ENCODE results near the gene WBP4.
"Not testable (repeated sequence)": the region's sequence is repeated elsewhere in the genome, so short reads cannot be mapped to it uniquely, and the experiment has no call there.

The WBP4 gene, protein sequence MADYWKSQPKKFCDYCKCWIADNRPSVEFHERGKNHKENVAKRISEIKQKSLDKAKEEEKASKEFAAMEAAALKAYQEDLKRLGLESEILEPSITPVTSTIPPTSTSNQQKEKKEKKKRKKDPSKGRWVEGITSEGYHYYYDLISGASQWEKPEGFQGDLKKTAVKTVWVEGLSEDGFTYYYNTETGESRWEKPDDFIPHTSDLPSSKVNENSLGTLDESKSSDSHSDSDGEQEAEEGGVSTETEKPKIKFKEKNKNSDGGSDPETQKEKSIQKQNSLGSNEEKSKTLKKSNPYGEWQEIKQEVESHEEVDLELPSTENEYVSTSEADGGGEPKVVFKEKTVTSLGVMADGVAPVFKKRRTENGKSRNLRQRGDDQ

DNA sequence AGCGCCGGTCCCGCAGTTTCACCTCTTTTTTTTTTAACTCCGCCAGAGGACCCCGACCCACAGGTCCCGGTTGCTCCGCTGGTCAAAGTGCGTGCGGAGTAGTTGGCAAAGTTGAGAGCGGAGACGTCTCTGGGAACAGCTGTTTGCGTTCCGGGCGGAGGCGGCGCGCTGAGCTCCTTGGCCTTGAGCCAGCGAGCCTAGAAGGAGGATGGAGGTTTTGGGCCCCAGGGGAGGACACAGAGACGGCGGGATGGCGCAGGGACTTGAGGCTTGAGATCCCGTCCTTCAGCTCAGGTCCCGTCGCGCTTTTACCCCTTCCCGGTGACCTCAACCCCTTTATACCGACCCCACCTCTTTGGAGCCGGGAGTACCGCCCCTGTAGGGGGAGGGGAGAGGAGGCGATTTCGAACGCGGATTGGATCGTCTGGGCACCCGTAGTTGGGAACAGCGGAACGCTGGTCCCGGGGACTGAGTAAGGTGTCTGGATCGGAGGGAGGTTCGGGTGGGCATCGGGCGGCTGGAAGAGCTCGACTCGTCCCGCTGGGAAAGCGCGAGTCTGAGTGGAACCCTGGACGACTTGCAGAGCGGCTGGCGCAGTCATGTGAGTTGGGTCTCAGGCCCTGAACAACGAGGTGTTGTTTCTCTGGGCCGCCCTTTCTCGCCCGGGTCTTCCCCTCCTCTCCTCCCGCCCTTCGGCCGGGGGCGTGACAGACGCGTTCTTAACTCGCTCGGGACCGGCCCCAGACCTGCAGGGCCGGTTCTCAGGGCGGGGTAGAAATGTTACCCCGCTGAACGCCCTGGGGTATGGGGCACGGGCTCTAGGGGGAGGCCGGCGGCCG, at the start of gene WBP4:
Gene WBP4 (plus strand): TSS at position 435 of the 839 bp plus-strand sequence. CDS start 165 bp downstream, at position 600.
- peak; percentile 48 for DNase-seq

DNA sequence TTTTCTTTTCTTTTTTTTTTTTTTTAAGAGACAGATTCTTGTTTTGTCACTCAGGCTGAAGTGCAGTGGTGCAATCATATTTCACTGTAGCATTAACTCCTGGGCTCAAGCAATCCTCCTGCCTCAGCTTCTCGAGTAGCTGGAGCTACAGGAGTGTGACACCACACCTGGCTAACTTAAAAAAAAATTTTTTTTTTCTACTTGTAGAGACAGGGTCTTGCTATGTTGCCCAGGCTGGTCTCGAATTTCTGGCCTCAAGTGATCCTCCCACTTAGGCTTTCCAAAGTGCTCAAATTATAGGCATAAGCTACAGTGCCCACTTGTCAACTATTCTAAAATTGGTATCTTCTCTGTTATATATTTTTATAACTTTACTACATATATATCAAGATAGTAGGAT, 48.8 kb upstream of the WBP4 start:
- no peak for DNase-seq

DNA sequence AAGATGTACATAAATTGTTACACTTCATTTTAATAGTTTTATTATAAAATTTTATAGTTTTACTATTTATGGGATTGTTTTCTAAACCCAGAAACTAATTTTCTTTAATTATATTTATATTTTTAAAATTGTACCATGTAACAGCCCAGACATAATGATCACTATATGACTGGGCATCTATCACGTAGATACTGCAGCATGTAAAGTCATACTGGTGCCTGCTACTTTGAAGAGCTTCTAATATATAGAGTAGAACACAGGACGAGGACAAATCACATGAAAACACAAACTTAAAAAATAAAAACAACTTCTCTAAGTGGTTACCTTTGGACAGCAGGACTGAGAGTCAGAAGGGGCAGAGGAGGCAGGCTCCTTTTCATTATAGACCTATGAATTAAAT, 47.5 kb upstream of the WBP4 start:
- no peak for DNase-seq

DNA sequence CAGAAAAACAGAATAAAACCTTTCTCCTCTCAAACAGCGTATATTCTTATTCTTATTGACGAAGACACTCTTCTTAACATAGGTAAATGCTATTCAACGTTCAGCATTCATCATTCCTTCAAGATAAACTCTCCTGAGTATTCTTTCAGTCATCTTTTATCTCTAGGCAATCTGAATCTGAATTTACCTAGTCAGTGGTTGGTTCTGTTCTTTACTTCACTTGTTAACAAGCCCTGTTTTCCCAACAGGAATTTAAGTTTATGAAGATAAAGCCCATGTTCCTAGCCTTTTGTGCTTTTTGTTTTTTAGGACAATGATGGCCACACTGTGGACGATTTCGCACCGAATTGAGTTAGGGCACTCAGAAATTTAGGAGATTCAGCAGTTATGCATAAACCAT, 45.4 kb upstream of the WBP4 start:
- DNase-seq: no peak

DNA sequence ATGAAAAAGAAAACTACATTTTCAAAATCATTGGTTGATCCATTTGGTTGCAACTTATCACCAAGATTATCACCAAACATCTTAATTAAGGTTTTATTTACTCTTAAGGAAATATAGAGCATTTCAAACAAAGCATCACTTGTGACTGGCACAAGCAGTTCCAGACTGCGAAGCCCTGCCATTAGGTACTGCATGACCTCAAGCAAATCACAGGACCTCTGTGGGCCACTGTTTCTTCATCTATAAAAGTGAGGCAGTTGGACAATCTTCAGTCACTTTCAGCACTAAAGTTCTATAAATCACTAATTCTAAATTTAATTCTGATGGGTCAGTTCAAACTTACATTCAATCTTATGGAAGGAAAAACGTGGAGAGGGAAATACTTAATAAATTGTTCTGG, 44.1 kb upstream of the WBP4 start:
- DNase-seq: no peak

DNA sequence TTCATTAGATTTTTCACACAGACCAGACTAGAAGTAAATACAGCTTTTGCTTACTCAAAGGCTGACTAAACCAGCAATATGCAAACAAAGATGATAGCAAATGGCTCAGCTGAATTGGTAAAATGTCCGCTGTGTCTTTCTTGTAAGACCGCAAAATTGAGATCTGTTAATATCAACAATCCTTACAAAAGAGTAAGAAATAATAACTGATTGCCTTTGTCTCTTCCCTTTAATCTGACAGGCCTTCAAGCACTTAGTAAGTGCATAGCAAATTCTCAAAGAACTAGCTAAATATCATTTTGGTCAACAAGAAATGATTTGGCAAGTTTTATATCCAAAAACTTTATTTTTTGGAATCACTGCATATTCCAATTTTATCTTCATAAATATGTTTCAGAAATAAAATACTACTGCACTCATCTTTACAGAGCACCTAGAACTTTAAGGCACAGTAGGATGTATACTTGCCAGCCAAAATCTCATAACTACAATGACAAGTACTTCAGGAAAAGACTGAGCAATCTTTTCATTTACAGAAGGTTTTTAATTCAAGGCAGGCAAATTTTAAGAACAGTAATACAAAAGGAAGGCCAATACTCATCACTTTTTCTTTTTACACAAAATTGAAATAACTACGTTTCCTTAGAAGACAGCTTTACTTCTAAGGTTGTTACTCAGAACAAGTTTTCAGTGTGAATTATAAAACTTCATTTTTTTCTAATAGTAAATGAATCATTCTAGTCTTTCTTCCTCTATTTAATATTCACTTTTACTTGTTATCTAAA, 43.3 kb upstream of the WBP4 start:
- no peak for DNase-seq

DNA sequence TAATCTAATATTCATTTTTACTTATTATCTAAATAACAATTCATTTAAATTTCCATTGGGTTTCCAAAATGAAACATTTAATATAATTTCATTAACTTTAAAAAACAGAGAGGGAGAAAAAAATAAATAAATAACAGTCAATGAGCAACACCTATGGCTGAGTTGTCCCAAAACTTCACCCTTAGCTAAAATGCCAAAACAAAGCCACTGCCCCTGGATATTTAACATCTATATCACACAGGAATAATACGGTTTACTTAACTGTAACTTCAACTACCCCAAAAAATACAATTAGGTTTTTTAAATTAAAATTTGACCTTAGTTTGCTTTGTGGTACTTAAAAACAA, 42.7 kb upstream of the WBP4 start:
- no peak for DNase-seq

DNA sequence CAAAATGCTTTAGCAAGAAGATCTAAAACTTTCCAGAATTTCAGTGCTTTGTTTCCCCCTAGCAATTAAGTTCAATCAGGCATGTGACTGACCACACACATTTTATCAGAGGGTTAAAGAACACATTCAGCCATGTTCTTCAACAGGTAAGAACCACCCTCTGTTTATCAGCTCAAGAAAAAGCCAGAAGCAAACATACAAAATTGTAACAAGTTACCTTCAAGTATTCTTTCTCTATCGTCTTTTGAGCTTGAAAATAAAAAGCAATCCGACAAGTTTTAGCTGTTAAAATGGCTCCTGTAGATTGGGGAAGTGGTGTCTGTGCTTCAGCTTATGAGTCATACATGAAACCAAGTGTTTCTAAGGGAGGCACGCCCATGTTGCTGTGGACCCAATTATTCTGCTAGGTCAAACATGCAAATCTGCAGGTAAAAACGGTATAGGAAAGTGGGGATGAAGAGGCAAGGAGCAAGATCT, 42.3 kb upstream of the WBP4 start, which contains the start of gene ELF1:
Gene ELF1 (minus strand): TSS at position 306 of the 477 bp plus-strand sequence. CDS start 37,262 bp downstream, outside the sequence.
- DNase-seq: peak; percentile 11

DNA sequence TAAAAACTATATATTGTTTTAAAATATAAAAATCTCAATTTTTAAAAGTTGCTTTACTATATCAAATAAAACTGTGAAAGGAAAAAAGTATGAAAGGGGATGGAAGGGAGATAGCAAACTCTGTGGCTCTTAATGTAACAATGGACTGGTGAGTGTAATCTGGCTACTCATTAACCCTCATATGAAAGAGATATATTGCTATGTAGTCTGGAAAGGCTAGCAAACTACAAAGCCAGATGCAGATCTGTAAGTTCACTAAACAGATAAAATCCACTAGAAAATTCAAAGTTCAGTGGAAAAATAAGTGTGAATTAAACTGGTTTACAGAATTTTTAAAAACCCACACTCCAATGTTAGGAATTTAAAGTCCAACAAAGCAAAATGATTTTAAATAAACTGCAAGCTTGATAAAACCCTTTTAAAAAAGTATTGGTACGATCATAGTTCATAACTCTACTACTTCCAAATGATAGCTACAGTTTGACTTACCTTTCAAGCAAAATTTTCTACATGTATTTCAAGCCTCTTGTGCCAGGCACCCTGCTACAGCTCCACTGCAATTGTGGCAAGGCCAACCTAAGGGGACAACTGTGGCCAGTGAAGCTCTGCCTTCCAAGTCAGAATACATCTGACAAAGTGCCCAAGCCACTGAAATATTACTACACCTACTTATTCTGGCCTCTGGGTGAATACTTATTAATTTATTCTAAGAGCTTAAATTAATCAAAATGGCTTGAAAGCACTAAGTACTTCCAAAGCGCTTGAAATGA, 41.5 kb upstream of the WBP4 start:
- DNase-seq: no peak

DNA sequence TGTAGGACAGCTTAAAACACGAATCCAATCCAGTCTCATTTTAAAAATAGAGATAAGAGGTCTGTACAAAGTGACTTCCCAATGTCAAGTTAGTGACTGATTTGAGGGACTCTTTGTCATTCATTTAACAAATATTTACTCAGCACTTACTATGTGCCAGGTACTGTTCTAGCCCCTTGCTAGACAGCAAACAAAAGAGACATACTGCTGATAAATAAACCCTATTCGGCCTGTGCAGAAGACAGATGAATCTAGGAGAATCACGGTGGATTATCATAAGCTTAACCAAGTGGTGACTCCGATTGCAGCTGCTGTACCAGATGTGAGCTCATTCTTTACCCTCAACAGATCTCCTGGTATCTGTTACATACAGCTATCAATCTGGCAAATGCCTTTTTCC, 35.8 kb upstream of the WBP4 start:
- no peak for DNase-seq

DNA sequence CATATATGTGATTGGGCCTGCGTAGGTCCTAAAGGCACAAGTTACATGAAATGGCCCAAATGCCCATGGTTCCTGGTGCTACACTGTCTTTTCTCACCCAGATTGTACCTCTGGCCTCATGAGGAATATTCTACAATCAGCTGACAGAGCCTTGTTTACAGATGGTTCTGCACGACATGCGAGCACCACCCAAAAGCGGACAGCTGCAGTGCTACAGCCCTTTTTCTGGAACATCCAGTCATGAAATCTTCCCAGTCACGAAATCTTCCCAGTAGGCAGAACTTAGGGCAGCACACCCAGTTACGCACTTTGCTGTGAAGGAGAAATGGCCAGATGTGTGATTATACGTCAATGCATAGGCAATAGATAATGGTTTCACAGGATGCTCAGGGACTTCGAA, 34.5 kb upstream of the WBP4 start:
- DNase-seq: no peak

DNA sequence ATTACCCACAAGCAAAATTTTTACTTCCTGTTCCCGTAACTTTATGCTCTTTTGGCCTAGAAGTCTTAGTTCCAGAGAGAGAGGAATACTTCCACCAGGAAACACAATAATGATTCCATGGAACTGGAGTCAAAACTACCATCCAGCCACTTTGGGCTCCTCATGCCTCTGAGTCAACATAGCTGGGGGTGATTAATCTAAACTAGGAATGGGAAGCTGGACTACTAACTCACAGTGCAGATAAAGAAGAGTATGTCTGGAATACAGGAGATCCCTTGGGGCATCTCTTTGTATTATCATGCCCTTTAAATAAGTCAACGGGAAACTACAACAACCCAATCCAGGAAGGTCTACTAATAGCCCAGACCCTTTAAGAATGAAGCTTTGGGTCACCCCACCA, 33.3 kb upstream of the WBP4 start:
- DNase-seq: no peak

DNA sequence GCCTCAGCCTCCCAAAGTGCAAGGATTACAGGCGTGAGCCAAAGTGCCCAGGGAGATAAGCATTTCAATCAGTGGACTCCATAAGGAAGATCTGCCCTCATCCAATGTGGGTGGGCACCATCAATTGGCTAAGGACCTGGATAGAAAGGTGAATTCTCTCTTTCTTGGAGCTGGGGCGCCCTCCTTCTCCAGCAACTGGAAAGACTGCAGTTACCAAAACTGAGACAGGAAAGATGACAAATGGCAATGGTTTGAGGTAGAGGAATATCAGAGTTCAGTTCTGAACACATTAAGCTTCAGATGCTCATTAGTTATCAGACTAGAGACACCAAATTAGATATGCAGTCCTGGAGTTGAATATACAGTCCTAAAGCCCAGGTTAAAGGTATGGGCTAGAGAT, 31.7 kb upstream of the WBP4 start:
- no peak for DNase-seq

DNA sequence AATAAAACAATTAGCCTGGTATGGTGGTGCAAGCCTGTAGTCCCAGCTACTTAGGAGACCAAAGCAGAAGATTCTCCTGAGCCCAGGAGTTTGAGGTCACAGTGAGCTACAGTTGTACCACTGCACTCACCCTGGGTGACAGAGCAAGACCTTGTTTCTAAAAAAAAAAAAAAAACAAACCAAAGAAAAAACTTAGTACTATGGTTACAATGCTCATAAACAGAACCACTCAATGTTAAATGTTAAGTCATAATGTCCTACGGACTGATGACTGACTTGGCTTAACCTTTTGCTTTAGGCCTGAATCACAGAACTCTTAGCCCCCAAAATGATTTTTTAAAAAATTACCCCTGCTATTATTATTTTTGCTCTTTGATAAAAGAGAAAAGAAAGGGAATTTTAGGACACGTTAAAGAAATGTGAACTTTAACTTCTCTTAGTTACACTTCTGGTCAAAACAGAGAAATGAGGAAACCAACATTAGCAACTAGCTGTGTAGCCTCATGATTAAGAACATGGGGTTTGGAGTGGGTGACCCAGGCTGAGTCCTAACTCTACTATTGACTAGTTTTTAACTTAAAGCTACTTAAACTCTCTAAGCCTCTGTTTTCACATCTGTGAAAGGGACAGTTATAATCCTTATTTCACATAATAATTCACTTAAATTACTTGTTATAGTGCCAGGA, 28.5 kb upstream of the WBP4 start:
- no peak for DNase-seq

DNA sequence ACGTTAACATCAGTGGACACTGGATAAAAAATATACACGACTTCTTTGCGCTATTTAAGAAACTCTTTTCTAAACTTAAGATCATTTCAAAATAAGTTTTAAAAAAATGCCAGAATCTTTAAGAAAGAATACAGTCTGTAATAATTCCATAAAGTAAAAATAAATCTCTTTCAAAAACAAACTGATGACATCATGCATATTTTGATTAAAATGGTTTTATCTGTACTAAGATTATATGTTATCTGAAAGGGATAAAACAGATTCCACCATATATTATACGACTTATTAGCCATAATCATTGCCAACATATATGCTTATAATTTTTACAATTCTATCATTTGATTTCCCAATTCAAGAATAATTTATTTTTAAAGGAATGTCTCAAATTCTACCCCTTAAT, 26.9 kb upstream of the WBP4 start:
- no peak for DNase-seq

DNA sequence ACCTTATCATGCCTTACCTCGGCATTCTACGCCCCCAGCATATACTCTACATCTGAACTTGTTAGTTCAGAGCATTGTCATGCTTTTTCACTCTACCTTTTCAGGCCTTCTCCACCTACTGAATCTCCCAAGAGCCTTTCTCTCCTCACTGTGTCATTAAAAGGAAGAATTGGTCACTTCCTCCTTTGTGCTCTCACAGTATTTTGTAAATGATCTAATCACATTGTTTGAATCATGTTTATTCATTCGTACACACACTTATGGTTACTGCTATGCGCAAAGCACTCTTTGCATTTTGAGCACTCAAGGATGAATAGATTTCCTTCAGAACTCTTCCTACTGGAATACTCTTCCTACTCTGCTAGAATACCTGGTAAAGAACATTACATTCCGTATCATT, 26.4 kb upstream of the WBP4 start:
- DNase-seq: no peak

DNA sequence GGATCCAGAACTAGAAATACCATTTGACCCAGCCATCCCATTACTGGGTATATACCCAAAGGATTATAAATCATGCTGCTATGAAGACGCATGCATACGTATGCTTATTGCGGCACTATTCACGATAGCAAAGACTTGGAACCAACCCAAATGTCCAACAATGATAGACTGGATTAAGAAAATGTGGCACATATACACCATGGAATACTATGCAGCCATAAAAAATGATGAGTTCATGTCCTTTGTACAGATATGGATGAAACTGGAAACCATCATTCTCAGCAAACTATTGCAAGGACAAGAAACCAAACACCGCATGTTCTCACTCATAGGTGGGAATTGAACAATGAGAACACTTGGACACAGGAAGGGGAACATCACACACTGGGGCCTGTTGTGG, 24.8 kb upstream of the WBP4 start:
- DNase-seq: not testable (repeated sequence)

DNA sequence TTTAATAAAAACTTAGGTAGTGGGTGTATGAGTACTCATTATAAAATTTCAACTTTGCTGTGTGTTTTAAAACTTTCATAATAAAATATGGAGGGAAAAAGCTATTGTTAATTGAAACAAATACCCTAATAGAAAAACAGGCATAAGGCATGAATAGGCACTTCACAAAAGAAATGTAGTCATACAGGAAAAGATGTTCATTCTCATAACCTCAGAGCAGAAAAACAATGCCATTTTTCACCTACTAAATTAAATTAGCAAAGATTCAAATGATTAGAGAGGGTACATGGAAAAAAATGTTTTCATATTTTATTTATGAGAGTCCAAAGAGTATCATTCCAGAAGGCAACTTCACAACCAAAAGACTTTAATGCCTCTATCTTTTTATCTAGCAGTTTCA, 21.6 kb upstream of the WBP4 start:
- no peak for DNase-seq

DNA sequence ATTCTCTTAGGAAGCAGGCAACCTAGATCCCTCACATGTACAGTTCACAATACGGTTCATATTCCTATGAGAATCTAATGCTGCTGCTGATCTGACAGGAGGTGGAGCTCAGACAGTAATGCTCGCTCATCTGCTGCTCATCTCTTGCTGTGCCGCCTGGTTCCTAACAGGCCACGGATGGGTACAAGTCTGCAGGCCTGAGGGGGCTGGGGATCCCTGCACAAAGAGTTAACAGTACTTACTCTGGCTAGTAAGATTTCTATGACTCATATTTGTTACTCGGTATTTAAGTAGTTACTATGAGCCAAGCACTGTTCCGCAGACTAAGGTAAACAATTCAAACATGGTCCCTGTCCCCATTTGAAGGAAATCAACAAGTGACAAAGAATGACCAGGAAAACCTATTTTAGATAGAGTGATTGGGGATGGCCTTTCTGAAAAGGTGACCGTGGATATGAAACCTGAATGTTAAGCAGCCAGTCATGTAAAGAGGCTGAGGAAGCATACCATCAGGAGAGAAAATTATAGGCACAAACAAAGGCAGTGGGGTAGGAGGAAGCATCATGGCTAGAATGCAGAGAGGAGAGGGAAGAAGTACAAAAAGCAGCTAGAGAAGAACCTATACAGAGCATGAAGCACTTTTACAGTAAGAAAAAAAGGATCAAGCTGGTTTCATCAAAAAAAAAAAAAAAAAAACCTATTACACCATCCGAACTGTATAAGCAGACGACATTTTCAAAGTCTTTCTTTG, 20.6 kb upstream of the WBP4 start:
- DNase-seq: no peak

DNA sequence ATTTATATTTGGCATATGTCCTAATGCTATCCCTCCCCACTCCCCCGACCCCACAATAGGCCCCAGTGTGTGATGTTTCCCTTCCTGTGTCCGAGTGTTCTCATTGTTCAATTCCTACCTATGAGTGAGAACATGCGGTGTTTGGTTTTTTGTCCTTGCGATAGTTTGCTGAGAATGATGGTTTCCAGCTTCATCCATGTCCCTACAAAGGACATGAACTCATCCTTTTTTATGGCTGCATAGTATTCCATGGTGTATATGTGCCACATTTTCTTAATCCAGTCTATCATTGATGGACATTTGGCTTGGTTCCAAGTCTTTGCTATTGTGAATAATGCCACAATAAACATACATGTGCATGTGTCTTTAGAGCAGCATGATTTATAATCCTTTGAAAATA, 18.9 kb upstream of the WBP4 start:
- not testable (repeated sequence) for DNase-seq

DNA sequence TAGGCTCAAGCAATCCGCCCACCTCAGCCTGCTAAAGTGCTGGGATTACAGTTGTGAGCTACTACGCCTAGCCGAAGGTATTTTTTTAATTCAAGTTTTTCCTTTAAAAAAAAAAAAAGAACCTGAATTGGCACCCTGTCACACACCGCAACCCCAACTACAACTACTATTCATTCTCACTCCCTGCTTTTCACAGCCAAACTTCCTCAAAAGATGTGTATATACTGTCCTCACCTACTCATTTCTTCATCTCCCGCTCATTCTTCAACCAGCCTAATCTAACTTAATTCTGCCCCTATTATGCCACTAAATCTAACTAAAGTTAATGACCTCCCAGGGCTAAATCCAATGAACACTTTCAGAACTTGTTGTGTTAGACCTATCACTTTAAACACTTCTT, 12.7 kb upstream of the WBP4 start:
- DNase-seq: no peak
